Astrocyte of the spinal cord (primary cell): ENCODE results near the gene CCT7.
A peak's percentile ranks its signal among the peaks of the same experiment; 100 is the strongest.

ENCODE experiments used
- DNase-seq: peaks from one replicate; pipeline ENCODE4 v3.0.0; 2011; ENCODE audit warnings: low read depth, low spot score
- H3K4me3 ChIP-seq: 2 replicates; pipeline ENCODE4 v1.5.1; 2011; ENCODE audit warnings: low read depth, mild to moderate bottlenecking, low read length, moderate library complexity
- CTCF ChIP-seq: IDR thresholded peaks from 2 replicates; pipeline ENCODE4 v1.5.1; 2012; ENCODE audit warnings: low read depth, mild to moderate bottlenecking, low read length, inconsistent platforms
- in situ Hi-C: cut with HindIII; loops from 2 replicates; pipeline ENCODE4 v1.10.0; 2017; ENCODE audit warnings: low sequenced_read_pairs

Gene CCT7

DNA sequence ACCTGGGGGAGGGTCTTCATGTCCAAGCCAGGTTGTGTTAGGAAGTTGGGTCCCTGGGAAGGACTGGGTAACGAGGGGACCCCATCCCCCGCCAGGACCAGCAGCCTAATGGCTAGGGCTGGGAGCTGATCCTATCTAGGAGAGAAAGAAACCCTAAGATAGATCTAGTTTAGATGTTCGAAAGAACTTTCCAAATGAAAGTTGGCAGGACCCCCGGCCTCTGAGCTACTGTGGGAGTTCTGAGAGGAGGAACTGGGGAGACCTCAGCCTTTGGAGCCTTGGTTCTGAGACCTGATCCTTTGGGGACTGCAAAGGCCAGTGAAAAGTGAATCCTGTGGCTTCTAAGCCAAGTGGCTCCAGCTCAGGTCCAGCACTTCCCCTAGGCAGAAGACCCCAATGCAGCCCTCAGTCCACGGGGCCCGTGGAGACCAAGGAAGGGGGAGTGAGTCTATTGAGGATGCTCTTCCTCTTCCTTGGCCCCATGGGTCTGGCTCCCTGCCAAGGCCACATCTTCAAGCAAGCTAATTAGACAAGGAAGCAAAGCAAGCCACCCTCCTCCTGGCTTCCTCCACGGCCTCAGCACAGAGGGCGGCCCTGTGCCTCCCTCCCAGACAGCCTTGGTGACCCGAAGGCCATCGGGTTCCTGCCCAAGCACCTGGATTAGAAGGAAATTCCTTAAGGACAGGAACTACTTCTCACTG is 23.5 kb downstream of the CCT7 start:
- DNase-seq, result no peak
- in situ Hi-C loops, result no loop called here
- H3K4me3 ChIP-seq, result no peak overlapping the region
- TF ChIP-seq CTCF, result no peak

DNA sequence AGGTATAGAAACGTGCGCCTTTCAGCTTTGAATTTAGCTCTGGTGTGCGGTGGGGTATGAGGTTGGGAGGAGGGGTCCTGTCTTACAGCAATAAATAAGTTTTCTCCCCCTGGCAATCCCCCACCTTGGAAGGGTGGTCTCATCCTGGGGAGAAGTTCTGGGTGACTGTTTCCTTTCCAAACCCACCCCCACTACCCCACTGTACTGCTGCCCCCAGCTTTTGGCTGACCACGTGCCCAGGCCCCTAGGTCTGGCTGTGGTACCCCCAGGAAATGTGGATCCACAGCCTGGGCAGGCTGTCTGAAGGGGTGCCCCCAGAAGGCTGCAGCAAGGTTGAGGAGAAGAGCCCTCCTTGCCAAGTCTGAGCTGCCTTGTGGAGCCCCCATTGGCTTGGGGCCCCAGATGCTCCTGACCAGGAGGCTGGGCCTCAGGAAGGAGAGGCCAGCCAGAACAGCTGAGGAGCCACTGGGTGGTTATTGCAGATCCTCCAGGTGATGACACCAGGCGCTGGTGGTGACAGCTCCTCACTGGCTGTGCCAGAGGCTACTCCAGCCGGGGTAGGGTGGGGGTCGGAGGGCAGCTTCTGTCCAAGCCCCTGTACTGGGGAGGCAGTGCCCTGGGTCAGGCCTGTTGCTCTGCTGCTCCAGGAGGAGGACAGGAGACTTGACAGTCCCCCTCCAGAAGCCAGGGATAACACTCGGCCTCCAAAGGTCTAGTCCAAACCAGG is 24.2 kb downstream of the CCT7 start:
- no peak overlapping the region for H3K4me3 ChIP-seq
- in situ Hi-C loops, result no loop called here
- TF ChIP-seq CTCF, result no peak
- no peak for DNase-seq

DNA sequence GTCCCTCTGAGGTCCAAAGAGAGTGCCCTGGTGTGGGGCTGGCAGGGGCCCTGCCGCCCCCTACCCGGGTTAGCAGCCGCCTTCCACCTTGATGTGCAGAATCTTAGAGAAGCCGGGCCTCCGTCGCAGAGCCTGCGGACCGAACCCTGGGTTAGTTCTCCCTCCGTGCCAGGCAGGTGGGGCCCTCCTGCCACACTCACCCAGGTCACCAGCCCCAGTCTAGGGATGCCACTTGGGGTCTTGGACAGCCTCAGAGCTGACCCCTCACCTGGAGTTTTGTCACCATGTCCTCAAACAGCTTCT is 24.8 kb downstream of the CCT7 start:
- TF ChIP-seq CTCF, result no peak

GRCh38 chr2:73259276-73259675 is 25.2 kb downstream of the CCT7 start:
- H3K4me3 ChIP-seq, result no peak overlapping the region
- no peak for DNase-seq
- TF ChIP-seq CTCF, result no peak
- in situ Hi-C loops, result no loop called here

More for the DNA sequence above, 24.8 kb downstream of the CCT7 start:
- DNase-seq, result no peak
- no peak overlapping the region for H3K4me3 ChIP-seq
- in situ Hi-C loops, result no loop called here

GRCh38 chr2:73259704-73260337 is 25.7 kb downstream of the CCT7 start:
- H3K4me3 ChIP-seq, result no peak overlapping the region
- DNase-seq, result no peak
- TF ChIP-seq CTCF, result no peak
- in situ Hi-C loops, result no loop called here

GRCh38 chr2:73260338-73260984 is 26.4 kb downstream of the CCT7 start:
- peak; percentile 54 for TF ChIP-seq CTCF
- in situ Hi-C loops, result no loop called here
- no peak overlapping the region for H3K4me3 ChIP-seq
- DNase-seq, result peak; percentile 33
